HepG2 (cell line): ENCODE measurements around the gene CAPN15. TPM values are rescaled to one million over a fixed set of nuclear protein-coding genes. Genes with fewer than 3 reads are reported as not detected.

Experiments used
- MAFF ChIP-seq: IDR thresholded peaks from 2 replicates; pipeline ENCODE4 v1.6.1; 2011; ENCODE audit warnings: low read depth, low read length, improper control_type of control experiment
- RNF2 ChIP-seq: fragments of 450-650 bp; conservative IDR thresholded peaks from 2 replicates; pipeline ENCODE4 v1.6.1; 2016; ENCODE audit warnings: low read depth
- SALL2 ChIP-seq: sonication (generic); formaldehyde crosslinking; IDR thresholded peaks from 2 replicates; pipeline ENCODE4 v1.8.1; 2023; ENCODE audit warnings: mild to moderate bottlenecking, missing genetic modification reagents, inconsistent platforms
- SMAD3 ChIP-seq: sonication (generic); formaldehyde crosslinking; IDR thresholded peaks from 2 replicates; pipeline ENCODE4 v1.4.0; 2020; ENCODE audit warnings: missing genetic modification reagents
- SP4 ChIP-seq: sonication (generic); formaldehyde crosslinking; IDR thresholded peaks from 2 replicates; pipeline ENCODE4 v1.8.1; 2023; ENCODE audit warnings: mild to moderate bottlenecking, missing genetic modification reagents
- ZBTB21 ChIP-seq: sonication (generic); formaldehyde crosslinking; IDR thresholded peaks from 2 replicates; pipeline ENCODE4 v1.4.0; 2020; ENCODE audit warnings: missing genetic modification reagents
- ZNF343 ChIP-seq: sonication (generic); formaldehyde crosslinking; IDR thresholded peaks from 2 replicates; pipeline ENCODE4 v1.4.0; 2020; ENCODE audit warnings: mild to moderate bottlenecking, missing genetic modification reagents
- ZNF644 ChIP-seq: IDR thresholded peaks from 2 replicates; pipeline ENCODE4 v1.6.1; 2016; ENCODE audit warnings: low read depth
- polyA plus RNA-seq, 8 experiments: library from polyadenylated mRNA; depleted of rRNA in 3 of 8; stranded (reverse) in 7 of 8; unstranded in 1 of 8; fragments of >200 nt; fragmentation: Illumina TruSeq in 4 of 8; extraction: Trizol in 4 of 8; gene quantifications; 2 replicates each; pipeline versions ENCODE4 v1.2.1 to v1.2.3, GENCODE V29; 2011 to 2016; ENCODE audit warnings: low read depth in 4 of 8, missing spikeins in 1 of 8, mixed read lengths in 1 of 8; ENCODE audit not compliant: insufficient read depth in 1 of 8
- total RNA-seq, 5 experiments: library from RNA; depleted of rRNA; stranded (reverse); fragments of >200 nt; fragmentation: Illumina TruSeq; extraction: Trizol; gene quantifications; 2 replicates each; pipeline ENCODE4 v1.2.3, GENCODE V29; 2016; ENCODE audit warnings: low read depth in 1 of 5
- TF ChIP-seq, protein P1 (sequence below): IDR thresholded peaks from 2 replicates; pipeline ENCODE4 v1.6.1; 2016; ENCODE audit warnings: mild to moderate bottlenecking
- TF ChIP-seq, protein P2 (sequence below): sonication (generic); formaldehyde crosslinking; IDR thresholded peaks from 2 replicates; pipeline ENCODE4 v1.5.0; 2020; ENCODE audit warnings: missing genetic modification reagents
- TF ChIP-seq, protein P3 (sequence below): sonication (generic); formaldehyde crosslinking; IDR thresholded peaks from 2 replicates; pipeline ENCODE4 v1.8.0; 2022; ENCODE audit warnings: low read depth, missing genetic modification reagents
- TF ChIP-seq, protein P4 (sequence below): sonication (generic); formaldehyde crosslinking; IDR thresholded peaks from 2 replicates; pipeline ENCODE4 v1.4.0; 2020; ENCODE audit warnings: missing genetic modification reagents
- TF ChIP-seq, protein P5 (sequence below): sonication (generic); formaldehyde crosslinking; IDR thresholded peaks from 2 replicates; pipeline ENCODE4 v1.4.0; 2020; ENCODE audit warnings: missing genetic modification reagents
- TF ChIP-seq, protein P6 (sequence below): sonication (generic); formaldehyde crosslinking; IDR thresholded peaks from 2 replicates; pipeline ENCODE4 v1.4.0; 2020; ENCODE audit warnings: missing genetic modification reagents, borderline replicate concordance

The CAPN15 gene
- total and polyA plus RNA-seq, 2 of the 13 experiments (the other 11 are each of a cell fraction or from before 2014, with no cell fraction given): 14.9 to 24.5 TPM

DNA sequence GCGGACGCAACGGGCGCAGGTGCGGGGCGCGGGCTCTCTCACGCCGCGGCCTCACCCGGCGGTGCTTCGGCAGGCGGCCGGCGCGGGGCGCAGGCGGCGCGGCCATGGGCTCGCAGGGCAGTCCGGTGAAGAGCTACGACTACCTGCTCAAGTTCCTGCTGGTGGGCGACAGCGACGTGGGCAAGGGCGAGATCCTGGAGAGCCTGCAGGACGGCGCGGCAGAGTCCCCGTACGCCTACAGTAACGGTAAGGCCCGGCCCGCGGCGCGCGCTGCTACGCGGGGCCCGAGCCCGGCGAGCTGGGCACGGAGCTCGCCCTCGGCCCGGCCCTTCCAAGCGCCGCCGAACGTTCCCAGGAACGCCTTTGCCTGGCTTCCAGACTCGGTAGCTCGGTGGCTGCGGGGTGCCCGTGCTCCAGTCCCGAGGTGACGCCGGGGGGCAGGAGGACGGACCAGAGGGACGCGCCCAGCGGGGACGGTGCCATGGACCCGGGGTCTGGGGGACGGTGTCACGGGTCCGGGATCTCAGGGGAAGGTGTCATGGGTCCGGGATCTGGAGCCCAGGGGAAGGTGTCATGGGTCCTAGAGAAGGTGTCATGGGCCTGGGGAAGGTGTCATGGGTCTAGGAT lies 62.8 kb downstream of the CAPN15 start (continued):
- TF ChIP-seq, protein P1, sequence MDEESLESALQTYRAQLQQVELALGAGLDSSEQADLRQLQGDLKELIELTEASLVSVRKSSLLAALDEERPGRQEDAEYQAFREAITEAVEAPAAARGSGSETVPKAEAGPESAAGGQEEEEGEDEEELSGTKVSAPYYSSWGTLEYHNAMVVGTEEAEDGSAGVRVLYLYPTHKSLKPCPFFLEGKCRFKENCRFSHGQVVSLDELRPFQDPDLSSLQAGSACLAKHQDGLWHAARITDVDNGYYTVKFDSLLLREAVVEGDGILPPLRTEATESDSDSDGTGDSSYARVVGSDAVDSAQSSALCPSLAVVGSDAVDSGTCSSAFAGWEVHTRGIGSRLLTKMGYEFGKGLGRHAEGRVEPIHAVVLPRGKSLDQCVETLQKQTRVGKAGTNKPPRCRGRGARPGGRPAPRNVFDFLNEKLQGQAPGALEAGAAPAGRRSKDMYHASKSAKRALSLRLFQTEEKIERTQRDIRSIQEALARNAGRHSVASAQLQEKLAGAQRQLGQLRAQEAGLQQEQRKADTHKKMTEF: no peak
- TF ChIP-seq ZBTB21 (CRISPR knock-in tag) (no peak), SMAD3 (no peak), SALL2 (CRISPR knock-in tag) (peak; percentile 68), SP4 (CRISPR knock-in tag) (0 out of 2 replicates have a peak, but pooled peaks have one; percentile 12), MAFF (no peak), ZNF343 (CRISPR knock-in tag) (no peak), RNF2 (0 out of 2 replicates have a peak, but pooled peaks have one; percentile 43), ZNF644 (CRISPR knock-in tag) (no peak)
- TF ChIP-seq, protein P2, sequence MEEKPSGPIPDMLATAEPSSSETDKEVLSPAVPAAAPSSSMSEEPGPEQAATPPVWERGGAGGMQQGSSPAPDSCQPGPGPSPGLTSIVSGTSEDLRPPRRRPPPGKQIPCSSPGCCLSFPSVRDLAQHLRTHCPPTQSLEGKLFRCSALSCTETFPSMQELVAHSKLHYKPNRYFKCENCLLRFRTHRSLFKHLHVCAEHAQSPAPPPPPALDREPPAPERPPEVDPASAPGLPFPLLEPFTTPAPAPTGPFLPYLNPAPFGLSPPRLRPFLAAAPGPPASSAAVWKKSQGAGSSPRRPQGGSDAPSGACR (CRISPR knock-in tag): no peak
- TF ChIP-seq, protein P3, sequence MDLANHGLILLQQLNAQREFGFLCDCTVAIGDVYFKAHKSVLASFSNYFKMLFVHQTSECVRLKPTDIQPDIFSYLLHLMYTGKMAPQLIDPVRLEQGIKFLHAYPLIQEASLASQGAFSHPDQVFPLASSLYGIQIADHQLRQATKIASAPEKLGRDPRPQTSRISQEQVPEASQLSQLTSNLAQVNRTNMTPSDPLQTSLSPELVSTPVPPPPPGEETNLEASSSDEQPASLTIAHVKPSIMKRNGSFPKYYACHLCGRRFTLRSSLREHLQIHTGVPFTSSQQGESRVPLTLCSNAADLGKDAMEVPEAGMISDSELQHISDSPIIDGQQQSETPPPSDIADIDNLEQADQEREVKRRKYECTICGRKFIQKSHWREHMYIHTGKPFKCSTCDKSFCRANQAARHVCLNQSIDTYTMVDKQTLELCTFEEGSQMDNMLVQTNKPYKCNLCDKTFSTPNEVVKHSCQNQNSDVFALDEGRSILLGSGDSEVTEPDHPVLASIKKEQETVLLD (CRISPR knock-in tag): no peak
- TF ChIP-seq, protein P4, sequence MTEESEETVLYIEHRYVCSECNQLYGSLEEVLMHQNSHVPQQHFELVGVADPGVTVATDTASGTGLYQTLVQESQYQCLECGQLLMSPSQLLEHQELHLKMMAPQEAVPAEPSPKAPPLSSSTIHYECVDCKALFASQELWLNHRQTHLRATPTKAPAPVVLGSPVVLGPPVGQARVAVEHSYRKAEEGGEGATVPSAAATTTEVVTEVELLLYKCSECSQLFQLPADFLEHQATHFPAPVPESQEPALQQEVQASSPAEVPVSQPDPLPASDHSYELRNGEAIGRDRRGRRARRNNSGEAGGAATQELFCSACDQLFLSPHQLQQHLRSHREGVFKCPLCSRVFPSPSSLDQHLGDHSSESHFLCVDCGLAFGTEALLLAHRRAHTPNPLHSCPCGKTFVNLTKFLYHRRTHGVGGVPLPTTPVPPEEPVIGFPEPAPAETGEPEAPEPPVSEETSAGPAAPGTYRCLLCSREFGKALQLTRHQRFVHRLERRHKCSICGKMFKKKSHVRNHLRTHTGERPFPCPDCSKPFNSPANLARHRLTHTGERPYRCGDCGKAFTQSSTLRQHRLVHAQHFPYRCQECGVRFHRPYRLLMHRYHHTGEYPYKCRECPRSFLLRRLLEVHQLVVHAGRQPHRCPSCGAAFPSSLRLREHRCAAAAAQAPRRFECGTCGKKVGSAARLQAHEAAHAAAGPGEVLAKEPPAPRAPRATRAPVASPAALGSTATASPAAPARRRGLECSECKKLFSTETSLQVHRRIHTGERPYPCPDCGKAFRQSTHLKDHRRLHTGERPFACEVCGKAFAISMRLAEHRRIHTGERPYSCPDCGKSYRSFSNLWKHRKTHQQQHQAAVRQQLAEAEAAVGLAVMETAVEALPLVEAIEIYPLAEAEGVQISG (CRISPR knock-in tag): peak; percentile 47
- TF ChIP-seq, protein P5, sequence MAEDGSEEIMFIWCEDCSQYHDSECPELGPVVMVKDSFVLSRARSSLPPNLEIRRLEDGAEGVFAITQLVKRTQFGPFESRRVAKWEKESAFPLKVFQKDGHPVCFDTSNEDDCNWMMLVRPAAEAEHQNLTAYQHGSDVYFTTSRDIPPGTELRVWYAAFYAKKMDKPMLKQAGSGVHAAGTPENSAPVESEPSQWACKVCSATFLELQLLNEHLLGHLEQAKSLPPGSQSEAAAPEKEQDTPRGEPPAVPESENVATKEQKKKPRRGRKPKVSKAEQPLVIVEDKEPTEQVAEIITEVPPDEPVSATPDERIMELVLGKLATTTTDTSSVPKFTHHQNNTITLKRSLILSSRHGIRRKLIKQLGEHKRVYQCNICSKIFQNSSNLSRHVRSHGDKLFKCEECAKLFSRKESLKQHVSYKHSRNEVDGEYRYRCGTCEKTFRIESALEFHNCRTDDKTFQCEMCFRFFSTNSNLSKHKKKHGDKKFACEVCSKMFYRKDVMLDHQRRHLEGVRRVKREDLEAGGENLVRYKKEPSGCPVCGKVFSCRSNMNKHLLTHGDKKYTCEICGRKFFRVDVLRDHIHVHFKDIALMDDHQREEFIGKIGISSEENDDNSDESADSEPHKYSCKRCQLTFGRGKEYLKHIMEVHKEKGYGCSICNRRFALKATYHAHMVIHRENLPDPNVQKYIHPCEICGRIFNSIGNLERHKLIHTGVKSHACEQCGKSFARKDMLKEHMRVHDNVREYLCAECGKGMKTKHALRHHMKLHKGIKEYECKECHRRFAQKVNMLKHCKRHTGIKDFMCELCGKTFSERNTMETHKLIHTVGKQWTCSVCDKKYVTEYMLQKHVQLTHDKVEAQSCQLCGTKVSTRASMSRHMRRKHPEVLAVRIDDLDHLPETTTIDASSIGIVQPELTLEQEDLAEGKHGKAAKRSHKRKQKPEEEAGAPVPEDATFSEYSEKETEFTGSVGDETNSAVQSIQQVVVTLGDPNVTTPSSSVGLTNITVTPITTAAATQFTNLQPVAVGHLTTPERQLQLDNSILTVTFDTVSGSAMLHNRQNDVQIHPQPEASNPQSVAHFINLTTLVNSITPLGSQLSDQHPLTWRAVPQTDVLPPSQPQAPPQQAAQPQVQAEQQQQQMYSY (CRISPR knock-in tag): no peak
- TF ChIP-seq, protein P6, sequence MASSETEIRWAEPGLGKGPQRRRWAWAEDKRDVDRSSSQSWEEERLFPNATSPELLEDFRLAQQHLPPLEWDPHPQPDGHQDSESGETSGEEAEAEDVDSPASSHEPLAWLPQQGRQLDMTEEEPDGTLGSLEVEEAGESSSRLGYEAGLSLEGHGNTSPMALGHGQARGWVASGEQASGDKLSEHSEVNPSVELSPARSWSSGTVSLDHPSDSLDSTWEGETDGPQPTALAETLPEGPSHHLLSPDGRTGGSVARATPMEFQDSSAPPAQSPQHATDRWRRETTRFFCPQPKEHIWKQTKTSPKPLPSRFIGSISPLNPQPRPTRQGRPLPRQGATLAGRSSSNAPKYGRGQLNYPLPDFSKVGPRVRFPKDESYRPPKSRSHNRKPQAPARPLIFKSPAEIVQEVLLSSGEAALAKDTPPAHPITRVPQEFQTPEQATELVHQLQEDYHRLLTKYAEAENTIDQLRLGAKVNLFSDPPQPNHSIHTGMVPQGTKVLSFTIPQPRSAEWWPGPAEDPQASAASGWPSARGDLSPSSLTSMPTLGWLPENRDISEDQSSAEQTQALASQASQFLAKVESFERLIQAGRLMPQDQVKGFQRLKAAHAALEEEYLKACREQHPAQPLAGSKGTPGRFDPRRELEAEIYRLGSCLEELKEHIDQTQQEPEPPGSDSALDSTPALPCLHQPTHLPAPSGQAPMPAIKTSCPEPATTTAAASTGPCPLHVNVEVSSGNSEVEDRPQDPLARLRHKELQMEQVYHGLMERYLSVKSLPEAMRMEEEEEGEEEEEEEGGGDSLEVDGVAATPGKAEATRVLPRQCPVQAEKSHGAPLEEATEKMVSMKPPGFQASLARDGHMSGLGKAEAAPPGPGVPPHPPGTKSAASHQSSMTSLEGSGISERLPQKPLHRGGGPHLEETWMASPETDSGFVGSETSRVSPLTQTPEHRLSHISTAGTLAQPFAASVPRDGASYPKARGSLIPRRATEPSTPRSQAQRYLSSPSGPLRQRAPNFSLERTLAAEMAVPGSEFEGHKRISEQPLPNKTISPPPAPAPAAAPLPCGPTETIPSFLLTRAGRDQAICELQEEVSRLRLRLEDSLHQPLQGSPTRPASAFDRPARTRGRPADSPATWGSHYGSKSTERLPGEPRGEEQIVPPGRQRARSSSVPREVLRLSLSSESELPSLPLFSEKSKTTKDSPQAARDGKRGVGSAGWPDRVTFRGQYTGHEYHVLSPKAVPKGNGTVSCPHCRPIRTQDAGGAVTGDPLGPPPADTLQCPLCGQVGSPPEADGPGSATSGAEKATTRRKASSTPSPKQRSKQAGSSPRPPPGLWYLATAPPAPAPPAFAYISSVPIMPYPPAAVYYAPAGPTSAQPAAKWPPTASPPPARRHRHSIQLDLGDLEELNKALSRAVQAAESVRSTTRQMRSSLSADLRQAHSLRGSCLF: no peak
